ENCODE results near the gene COA3.

GRCh38 chr17:42779304-42779935 lies 19.1 kb downstream of the COA3 start:
- TF ChIP-seq CTCF (optimal IDR thresholded peaks at IDR 0.05 in 1 of 3, IDR thresholded peaks at IDR 0.05 in 1 of 3, conservative IDR thresholded peaks at IDR 0.05 in 1 of 3; ENCODE audit: extremely low read depth in 1 of 3, insufficient read depth in 2 of 3, low read length in 3 of 3) (no peak), EZH2 (IDR thresholded peaks at IDR 0.05; ENCODE audit: low read length) (no peak)

All from keratinocyte (primary cell).